ENCODE data around the gene PKHD1. TPM values are rescaled to one million over a fixed set of nuclear protein-coding genes. Genes with fewer than 3 reads are reported as not detected.

Gene PKHD1, protein sequence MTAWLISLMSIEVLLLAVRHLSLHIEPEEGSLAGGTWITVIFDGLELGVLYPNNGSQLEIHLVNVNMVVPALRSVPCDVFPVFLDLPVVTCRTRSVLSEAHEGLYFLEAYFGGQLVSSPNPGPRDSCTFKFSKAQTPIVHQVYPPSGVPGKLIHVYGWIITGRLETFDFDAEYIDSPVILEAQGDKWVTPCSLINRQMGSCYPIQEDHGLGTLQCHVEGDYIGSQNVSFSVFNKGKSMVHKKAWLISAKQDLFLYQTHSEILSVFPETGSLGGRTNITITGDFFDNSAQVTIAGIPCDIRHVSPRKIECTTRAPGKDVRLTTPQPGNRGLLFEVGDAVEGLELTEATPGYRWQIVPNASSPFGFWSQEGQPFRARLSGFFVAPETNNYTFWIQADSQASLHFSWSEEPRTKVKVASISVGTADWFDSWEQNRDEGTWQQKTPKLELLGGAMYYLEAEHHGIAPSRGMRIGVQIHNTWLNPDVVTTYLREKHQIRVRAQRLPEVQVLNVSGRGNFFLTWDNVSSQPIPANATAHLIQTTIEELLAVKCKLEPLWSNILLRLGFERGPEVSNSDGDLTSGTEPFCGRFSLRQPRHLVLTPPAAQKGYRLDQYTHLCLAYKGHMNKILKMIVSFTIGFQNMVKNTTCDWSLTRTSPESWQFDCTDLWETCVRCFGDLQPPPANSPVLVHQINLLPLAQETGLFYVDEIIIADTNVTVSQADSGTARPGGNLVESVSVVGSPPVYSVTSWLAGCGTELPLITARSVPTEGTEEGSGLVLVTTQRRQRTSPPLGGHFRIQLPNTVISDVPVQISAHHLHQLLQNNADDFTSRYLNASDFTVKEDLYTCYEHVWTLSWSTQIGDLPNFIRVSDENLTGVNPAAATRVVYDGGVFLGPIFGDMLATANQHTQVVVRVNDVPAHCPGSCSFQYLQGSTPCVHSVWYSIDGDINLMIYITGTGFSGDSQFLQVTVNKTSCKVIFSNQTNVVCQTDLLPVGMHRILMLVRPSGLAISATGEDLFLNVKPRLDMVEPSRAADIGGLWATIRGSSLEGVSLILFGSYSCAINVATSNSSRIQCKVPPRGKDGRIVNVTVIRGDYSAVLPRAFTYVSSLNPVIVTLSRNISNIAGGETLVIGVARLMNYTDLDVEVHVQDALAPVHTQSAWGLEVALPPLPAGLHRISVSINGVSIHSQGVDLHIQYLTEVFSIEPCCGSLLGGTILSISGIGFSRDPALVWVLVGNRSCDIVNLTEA (N-terminal part only)
- 0.31 and 0.43 TPM in 2 replicates for total RNA-seq (2021)
- Bru-seq, nascent RNA = percentile 29 among the genes with signal in this experiment
- percentile 31 among the genes with signal in this experiment for BruChase-seq, experiment 1, labeled RNA remaining after a 2-hour chase
- percentile 29 among the genes with signal in this experiment for BruChase-seq, experiment 2, labeled RNA remaining after a 6-hour chase
- long read RNA-seq, partial matches to known transcripts = 0 of 1 reads
- long read RNA-seq, other reads (novel, unspliced or antisense) = 1 of 1 reads

DNA sequence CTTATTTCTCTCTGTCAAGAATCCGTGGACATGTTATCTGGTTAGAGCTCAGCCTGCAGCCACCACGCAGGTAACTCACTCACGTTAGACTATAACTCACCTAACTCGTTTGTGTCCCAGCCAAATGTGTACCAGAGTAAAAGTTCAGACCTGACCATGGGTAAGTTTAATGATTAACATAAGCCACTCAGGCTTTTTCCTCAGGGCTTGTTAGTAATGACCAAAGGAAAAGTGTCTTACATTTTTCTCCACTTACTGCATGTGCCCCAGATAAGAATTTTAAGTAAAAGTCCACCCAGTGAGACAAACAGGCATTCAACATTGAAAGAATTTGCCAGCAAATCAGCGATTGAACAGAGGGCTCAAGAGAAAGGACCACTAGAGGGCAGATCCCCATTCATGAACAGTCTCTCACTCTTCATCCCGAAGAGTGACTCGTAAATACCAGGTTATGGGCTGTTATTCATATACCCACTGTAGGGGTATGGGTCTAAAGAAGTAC, at the start of gene PKHD1:
PKHD1 (minus strand) TSS at position 116 of the 502 bp plus-strand sequence. CDS start 2,680 bp downstream, outside the sequence.
- no TSS peak for BruUV-seq (replicated peaks)
- peak within 1 kb of the TSS; percentile 2 for H3K27ac ChIP-seq (ENCODE audit: low read depth, low read length, poor library complexity, severe bottlenecking)
- intact Hi-C loops (cut with micrococcal nuclease; ENCODE audit: unreplicated experiment) = no loop called here
- TF ChIP-seq CTCF (conservative IDR thresholded peaks at IDR 0.05; ENCODE audit: low read depth, low read length) = peak; percentile 65
- TF ChIP-seq EZH2 (IDR thresholded peaks at IDR 0.05; ENCODE audit: borderline replicate concordance, low read depth, low read length, poor library complexity, severe bottlenecking) = no peak
- no peaks in the 10 kb centered on the region for H3K36me3 ChIP-seq (ENCODE audit: insufficient read depth, low read length, poor library complexity, severe bottlenecking)
- peak; percentile 53 for DNase-seq (ENCODE audit: low spot score)
- H3K9me3 ChIP-seq (ENCODE audit: low read depth, low read length, poor library complexity, severe bottlenecking) = no peaks in the 10 kb centered on the region
- ChIA-PET CTCF (no interaction called here), POLR2A (ENCODE audit: low non-redundant PET) (no interaction called here)
- no peak within 1 kb of the TSS for H3K4me3 ChIP-seq (ENCODE audit: low read depth, low read length, poor library complexity, severe bottlenecking)
- H3K4me1 ChIP-seq (ENCODE audit: insufficient read depth, low read length, poor library complexity, severe bottlenecking) = peaks cover 7% of the 10 kb centered on the region
- H3K27me3 ChIP-seq (replicated peaks; ENCODE audit: insufficient read depth, low read depth, low read length, poor library complexity) = no peaks in the 10 kb centered on the region

DNA sequence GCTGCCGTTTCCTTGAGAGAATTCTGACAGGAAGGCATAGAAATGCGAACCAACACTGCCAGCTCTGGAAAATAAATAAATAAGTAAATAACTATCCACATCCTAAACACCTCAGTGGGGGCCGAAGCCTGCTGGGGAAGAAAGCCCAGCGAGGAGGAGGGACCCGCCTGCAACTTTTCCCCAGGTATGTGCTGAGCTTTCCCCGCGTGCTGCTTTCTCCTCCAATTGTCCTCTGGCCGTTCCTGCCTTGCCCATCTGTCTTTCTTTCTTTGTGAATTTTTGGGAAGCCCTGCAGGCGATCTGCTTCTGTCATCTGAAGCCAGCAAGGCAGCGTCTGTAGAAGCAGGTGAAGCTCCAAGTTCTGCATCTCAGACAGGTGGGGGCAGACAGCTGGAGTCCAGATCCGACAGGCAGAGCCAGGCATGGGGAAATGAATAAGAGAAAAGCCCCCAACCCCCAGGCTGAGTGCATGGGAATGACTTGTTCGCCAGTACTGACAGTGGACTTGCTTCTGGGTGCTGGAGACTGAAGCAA, 49.6 kb upstream of the PKHD1 start:
- H3K36me3 ChIP-seq (ENCODE audit: insufficient read depth, low read length, poor library complexity, severe bottlenecking) = no peaks in the 10 kb centered on the region
- no peak overlapping the region for H3K4me3 ChIP-seq (ENCODE audit: low read depth, low read length, poor library complexity, severe bottlenecking)
- ChIA-PET CTCF (no interaction called here), POLR2A (ENCODE audit: low non-redundant PET) (no interaction called here)
- no peaks in the 10 kb centered on the region for H3K4me1 ChIP-seq (ENCODE audit: insufficient read depth, low read length, poor library complexity, severe bottlenecking)
- DNase-seq (ENCODE audit: low spot score) = no peak
- no TSS peak for BruUV-seq (replicated peaks)
- no peak overlapping the region for H3K27ac ChIP-seq (ENCODE audit: low read depth, low read length, poor library complexity, severe bottlenecking)
- TF ChIP-seq CTCF (conservative IDR thresholded peaks at IDR 0.05; ENCODE audit: low read depth, low read length) (no peak), EZH2 (IDR thresholded peaks at IDR 0.05; ENCODE audit: borderline replicate concordance, low read depth, low read length, poor library complexity, severe bottlenecking) (no peak)
- intact Hi-C loops (cut with micrococcal nuclease; ENCODE audit: unreplicated experiment) = no loop called here
- no peaks in the 10 kb centered on the region for H3K27me3 ChIP-seq (replicated peaks; ENCODE audit: insufficient read depth, low read depth, low read length, poor library complexity)
- no peaks in the 10 kb centered on the region for H3K9me3 ChIP-seq (ENCODE audit: low read depth, low read length, poor library complexity, severe bottlenecking)
